Esophagus squamous epithelium (tissue), 4 donors: ENCODE results near the gene KLRD1.
A peak's percentile ranks its signal among the peaks of the same experiment; 100 is the strongest.

ENCODE experiments used
- POLR2A ChIP-seq, 4 donors: fragments of 450-650 bp; IDR thresholded peaks; one replicate each; pipeline ENCODE4 v1.6.1; 2017; ENCODE audit warnings: antibody characterized with exemption in 4 of 4, mild to moderate bottlenecking in 4 of 4, moderate library complexity in 3 of 4
- TF ChIP-seq, protein P1 (sequence below), 6 experiments: fragments of 450-650 bp in 4 of 6; fragments of 200-600 bp in 2 of 6; sonication (generic) in 2 of 6; IDR thresholded peaks; one replicate each; pipeline ENCODE4 v1.5.1; 2016 to 2019; ENCODE audit warnings: antibody characterized with exemption in 6 of 6, mild to moderate bottlenecking in 4 of 6, moderate library complexity in 4 of 6

DNA sequence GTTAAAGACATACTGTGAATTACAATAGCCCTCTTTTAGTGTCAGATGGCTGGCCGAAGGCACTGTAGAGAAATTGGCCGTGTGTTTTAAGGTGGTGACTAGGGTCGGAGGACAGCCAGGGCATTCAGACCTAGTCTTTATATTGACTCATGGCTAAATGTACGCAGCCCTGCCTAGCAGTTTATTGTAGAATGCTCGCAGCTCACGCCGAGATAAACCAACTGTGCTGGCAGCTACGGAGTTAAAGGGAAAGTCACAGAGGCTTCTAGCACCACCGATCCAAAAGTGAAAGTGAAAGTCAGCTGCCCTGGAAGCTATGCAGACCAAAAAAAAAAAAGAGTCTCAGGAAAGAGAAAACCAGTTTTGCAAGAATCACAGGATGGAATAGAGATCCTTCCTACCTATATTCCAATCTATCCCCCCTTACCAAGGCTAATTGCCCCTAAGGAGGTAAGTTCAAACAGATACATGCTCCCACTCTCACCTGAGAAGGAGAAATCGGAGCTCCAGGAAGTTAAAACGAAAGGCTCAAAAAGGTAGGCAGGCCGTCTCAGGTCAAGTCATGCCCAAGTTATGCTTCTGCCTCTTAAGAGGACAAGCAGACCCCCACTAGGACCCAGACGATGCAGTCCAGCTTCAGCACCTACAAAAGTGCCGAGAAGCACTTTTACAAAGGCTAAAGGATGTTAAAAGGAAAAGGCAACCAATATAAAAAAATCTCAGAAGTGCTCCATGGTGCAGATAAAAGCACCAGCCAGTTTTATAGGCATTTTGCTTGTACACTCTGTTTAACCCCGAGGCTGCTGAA lies 57.3 kb downstream of the KLRD1 start:
- TF ChIP-seq, protein P1, sequence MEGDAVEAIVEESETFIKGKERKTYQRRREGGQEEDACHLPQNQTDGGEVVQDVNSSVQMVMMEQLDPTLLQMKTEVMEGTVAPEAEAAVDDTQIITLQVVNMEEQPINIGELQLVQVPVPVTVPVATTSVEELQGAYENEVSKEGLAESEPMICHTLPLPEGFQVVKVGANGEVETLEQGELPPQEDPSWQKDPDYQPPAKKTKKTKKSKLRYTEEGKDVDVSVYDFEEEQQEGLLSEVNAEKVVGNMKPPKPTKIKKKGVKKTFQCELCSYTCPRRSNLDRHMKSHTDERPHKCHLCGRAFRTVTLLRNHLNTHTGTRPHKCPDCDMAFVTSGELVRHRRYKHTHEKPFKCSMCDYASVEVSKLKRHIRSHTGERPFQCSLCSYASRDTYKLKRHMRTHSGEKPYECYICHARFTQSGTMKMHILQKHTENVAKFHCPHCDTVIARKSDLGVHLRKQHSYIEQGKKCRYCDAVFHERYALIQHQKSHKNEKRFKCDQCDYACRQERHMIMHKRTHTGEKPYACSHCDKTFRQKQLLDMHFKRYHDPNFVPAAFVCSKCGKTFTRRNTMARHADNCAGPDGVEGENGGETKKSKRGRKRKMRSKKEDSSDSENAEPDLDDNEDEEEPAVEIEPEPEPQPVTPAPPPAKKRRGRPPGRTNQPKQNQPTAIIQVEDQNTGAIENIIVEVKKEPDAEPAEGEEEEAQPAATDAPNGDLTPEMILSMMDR (IDR thresholded peaks at IDR 0.05) = no peak
- peak in 1 of 4 donors; percentile 25 for TF ChIP-seq POLR2A (IDR thresholded peaks at IDR 0.05)
